ENCODE measurements around the gene DEPDC5.

- TF ChIP-seq EZH2 (IDR thresholded peaks at IDR 0.05) (no peak), POLR2AphosphoS5 (IDR thresholded peaks at IDR 0.05; ENCODE audit: borderline replicate concordance, low read depth, low read length) (no peak), FOXP2 (optimal IDR thresholded peaks at IDR 0.05; ENCODE audit: control extremely low read depth, extremely low read length, insufficient read depth) (no peak)
Observed at GRCh38 chr22:31881865-31882264, 128.0 kb downstream of the DEPDC5 start.

Data from SK-N-MC (cell line).